ENCODE results near the gene EFHC1.

The EFHC1 gene

GRCh38 chr6:52531834-52532233 lies 111.7 kb downstream of the EFHC1 start:
- Histone ChIP-seq H3K36me3 (ENCODE audit: control insufficient read depth, insufficient read depth, low read length) (0 out of 2 replicates have a peak, but pooled peaks cover 5% of the 10 kb centered on the region), H3K27me3 (ENCODE audit: control insufficient read depth, insufficient read depth, low read length) (no peaks in the 10 kb centered on the region), H3K9me3 (ENCODE audit: control insufficient read depth, insufficient read depth, low read length) (no peaks in the 10 kb centered on the region), H3K4me1 (ENCODE audit: control insufficient read depth, insufficient read depth, low read length) (peaks cover 18% of the 10 kb centered on the region), H3K4me3 (ENCODE audit: low read depth, low read length) (no peak overlapping the region), H3K9ac (ENCODE audit: low read depth, low read length) (no peak overlapping the region), H3K27ac (ENCODE audit: low read depth, low read length) (no peak overlapping the region)

- peaks cover 18% of the 10 kb centered on the region for H3K4me1 ChIP-seq (ENCODE audit: control insufficient read depth, insufficient read depth, low read length)
- 0 out of 2 replicates have a peak, but pooled peaks cover 5% of the 10 kb centered on the region for H3K36me3 ChIP-seq (ENCODE audit: control insufficient read depth, insufficient read depth, low read length)
- no peaks in the 10 kb centered on the region for H3K9me3 ChIP-seq (ENCODE audit: control insufficient read depth, insufficient read depth, low read length)
- H3K9ac ChIP-seq (ENCODE audit: low read depth, low read length) = no peak overlapping the region
- no peak overlapping the region for H3K4me3 ChIP-seq (ENCODE audit: low read depth, low read length)
- H3K27ac ChIP-seq (ENCODE audit: low read depth, low read length) = no peak overlapping the region
- H3K27me3 ChIP-seq (ENCODE audit: control insufficient read depth, insufficient read depth, low read length) = no peaks in the 10 kb centered on the region
These were observed 112.3 kb downstream of the EFHC1 start for GRCh38 chr6:52532457-52532856.

- H3K27me3 ChIP-seq (ENCODE audit: control insufficient read depth, insufficient read depth, low read length) = no peaks in the 10 kb centered on the region
- H3K9ac ChIP-seq (ENCODE audit: low read depth, low read length) = no peak overlapping the region
- H3K9me3 ChIP-seq (ENCODE audit: control insufficient read depth, insufficient read depth, low read length) = no peaks in the 10 kb centered on the region
- H3K27ac ChIP-seq (ENCODE audit: low read depth, low read length) = no peak overlapping the region
- no peak overlapping the region for H3K4me3 ChIP-seq (ENCODE audit: low read depth, low read length)
- 0 out of 2 replicates have a peak, but pooled peaks cover 5% of the 10 kb centered on the region for H3K36me3 ChIP-seq (ENCODE audit: control insufficient read depth, insufficient read depth, low read length)
- peaks cover 18% of the 10 kb centered on the region for H3K4me1 ChIP-seq (ENCODE audit: control insufficient read depth, insufficient read depth, low read length)
These were observed 113.3 kb downstream of the EFHC1 start for GRCh38 chr6:52533491-52533890.

- Histone ChIP-seq H3K4me1 (ENCODE audit: control insufficient read depth, insufficient read depth, low read length) (peaks cover 21% of the 10 kb centered on the region), H3K4me3 (ENCODE audit: low read depth, low read length) (no peak overlapping the region), H3K9me3 (ENCODE audit: control insufficient read depth, insufficient read depth, low read length) (no peaks in the 10 kb centered on the region), H3K9ac (ENCODE audit: low read depth, low read length) (no peak overlapping the region), H3K36me3 (ENCODE audit: control insufficient read depth, insufficient read depth, low read length) (0 out of 2 replicates have a peak, but pooled peaks cover 5% of the 10 kb centered on the region), H3K27ac (ENCODE audit: low read depth, low read length) (no peak overlapping the region), H3K27me3 (ENCODE audit: control insufficient read depth, insufficient read depth, low read length) (no peaks in the 10 kb centered on the region)
These were observed 114.2 kb downstream of the EFHC1 start for GRCh38 chr6:52534363-52534762.

GRCh38 chr6:52534966-52535390 lies 114.8 kb downstream of the EFHC1 start:
- Histone ChIP-seq H3K36me3 (ENCODE audit: control insufficient read depth, insufficient read depth, low read length) (0 out of 2 replicates have a peak, but pooled peaks cover 5% of the 10 kb centered on the region), H3K9ac (ENCODE audit: low read depth, low read length) (no peak overlapping the region), H3K27ac (ENCODE audit: low read depth, low read length) (no peak overlapping the region), H3K4me3 (ENCODE audit: low read depth, low read length) (no peak overlapping the region), H3K9me3 (ENCODE audit: control insufficient read depth, insufficient read depth, low read length) (no peaks in the 10 kb centered on the region), H3K27me3 (ENCODE audit: control insufficient read depth, insufficient read depth, low read length) (no peaks in the 10 kb centered on the region), H3K4me1 (ENCODE audit: control insufficient read depth, insufficient read depth, low read length) (peaks cover 27% of the 10 kb centered on the region)

GRCh38 chr6:52535711-52536423 lies 115.7 kb downstream of the EFHC1 start:
- no peak overlapping the region for H3K9ac ChIP-seq (ENCODE audit: low read depth, low read length)
- peaks cover 34% of the 10 kb centered on the region for H3K4me1 ChIP-seq (ENCODE audit: control insufficient read depth, insufficient read depth, low read length)

GRCh38 chr6:52536424-52536916 lies 116.3 kb downstream of the EFHC1 start:
- no peaks in the 10 kb centered on the region for H3K27me3 ChIP-seq (ENCODE audit: control insufficient read depth, insufficient read depth, low read length)
- peaks cover 31% of the 10 kb centered on the region for H3K4me1 ChIP-seq (ENCODE audit: control insufficient read depth, insufficient read depth, low read length)
- no peak overlapping the region for H3K4me3 ChIP-seq (ENCODE audit: low read depth, low read length)
- H3K9me3 ChIP-seq (ENCODE audit: control insufficient read depth, insufficient read depth, low read length) = no peaks in the 10 kb centered on the region
- H3K9ac ChIP-seq (ENCODE audit: low read depth, low read length) = no peak overlapping the region
- H3K27ac ChIP-seq (ENCODE audit: low read depth, low read length) = no peak overlapping the region
- 0 out of 2 replicates have a peak, but pooled peaks cover 5% of the 10 kb centered on the region for H3K36me3 ChIP-seq (ENCODE audit: control insufficient read depth, insufficient read depth, low read length)

More at GRCh38 chr6:52535711-52536423, 115.7 kb downstream of the EFHC1 start:
- no peak overlapping the region for H3K4me3 ChIP-seq (ENCODE audit: low read depth, low read length)
- no peaks in the 10 kb centered on the region for H3K9me3 ChIP-seq (ENCODE audit: control insufficient read depth, insufficient read depth, low read length)
- no peaks in the 10 kb centered on the region for H3K27me3 ChIP-seq (ENCODE audit: control insufficient read depth, insufficient read depth, low read length)
- H3K27ac ChIP-seq (ENCODE audit: low read depth, low read length) = no peak overlapping the region
- 0 out of 2 replicates have a peak, but pooled peaks cover 5% of the 10 kb centered on the region for H3K36me3 ChIP-seq (ENCODE audit: control insufficient read depth, insufficient read depth, low read length)

GRCh38 chr6:52537001-52537753 lies 117.0 kb downstream of the EFHC1 start:
- H3K4me3 ChIP-seq (ENCODE audit: low read depth, low read length) = no peak overlapping the region

GRCh38 chr6:52538252-52538900 lies 118.2 kb downstream of the EFHC1 start:
- H3K9ac ChIP-seq (ENCODE audit: low read depth, low read length) = no peak overlapping the region
- H3K9me3 ChIP-seq (ENCODE audit: control insufficient read depth, insufficient read depth, low read length) = no peaks in the 10 kb centered on the region
- no peak overlapping the region for H3K4me3 ChIP-seq (ENCODE audit: low read depth, low read length)
- 0 out of 2 replicates have a peak, but pooled peaks cover 5% of the 10 kb centered on the region for H3K36me3 ChIP-seq (ENCODE audit: control insufficient read depth, insufficient read depth, low read length)
- H3K27ac ChIP-seq (ENCODE audit: low read depth, low read length) = no peak overlapping the region
- no peaks in the 10 kb centered on the region for H3K27me3 ChIP-seq (ENCODE audit: control insufficient read depth, insufficient read depth, low read length)
- peaks cover 29% of the 10 kb centered on the region for H3K4me1 ChIP-seq (ENCODE audit: control insufficient read depth, insufficient read depth, low read length)

More at GRCh38 chr6:52537001-52537753, 117.0 kb downstream of the EFHC1 start:
- Histone ChIP-seq H3K4me1 (ENCODE audit: control insufficient read depth, insufficient read depth, low read length) (peaks cover 26% of the 10 kb centered on the region), H3K27ac (ENCODE audit: low read depth, low read length) (no peak overlapping the region), H3K9ac (ENCODE audit: low read depth, low read length) (no peak overlapping the region), H3K9me3 (ENCODE audit: control insufficient read depth, insufficient read depth, low read length) (no peaks in the 10 kb centered on the region), H3K36me3 (ENCODE audit: control insufficient read depth, insufficient read depth, low read length) (0 out of 2 replicates have a peak, but pooled peaks cover 5% of the 10 kb centered on the region), H3K27me3 (ENCODE audit: control insufficient read depth, insufficient read depth, low read length) (no peaks in the 10 kb centered on the region)

- peaks cover 34% of the 10 kb centered on the region for H3K4me1 ChIP-seq (ENCODE audit: control insufficient read depth, insufficient read depth, low read length)
- H3K4me3 ChIP-seq (ENCODE audit: low read depth, low read length) = no peak overlapping the region
- 0 out of 2 replicates have a peak, but pooled peaks cover 5% of the 10 kb centered on the region for H3K36me3 ChIP-seq (ENCODE audit: control insufficient read depth, insufficient read depth, low read length)
- no peaks in the 10 kb centered on the region for H3K27me3 ChIP-seq (ENCODE audit: control insufficient read depth, insufficient read depth, low read length)
- no peak overlapping the region for H3K27ac ChIP-seq (ENCODE audit: low read depth, low read length)
- no peak overlapping the region for H3K9ac ChIP-seq (ENCODE audit: low read depth, low read length)
- H3K9me3 ChIP-seq (ENCODE audit: control insufficient read depth, insufficient read depth, low read length) = no peaks in the 10 kb centered on the region
These were observed 118.8 kb downstream of the EFHC1 start for GRCh38 chr6:52538901-52539354.
